HG02938 (cell line): ENCODE data around the gene DNM3.

Experiments used
- ATAC-seq: cut with Tn5 transposase; IDR thresholded peaks from one replicate; pipeline ENCODE4 v1.9.1; 2021; ENCODE audit warnings: mild to moderate bottlenecking, moderate library complexity; ENCODE audit not compliant: unreplicated experiment

DNM3 gene

GRCh38 chr1:171969226-171969625 is 127.9 kb downstream of the DNM3 start:
- ATAC-seq, result no peak

GRCh38 chr1:171969813-171970212 is 128.5 kb downstream of the DNM3 start:
- ATAC-seq, result no peak

GRCh38 chr1:171972846-171973245 is 131.5 kb downstream of the DNM3 start:
- no peak for ATAC-seq

- no peak for ATAC-seq
Observed at GRCh38 chr1:171973421-171973820, 132.1 kb downstream of the DNM3 start.

- no peak for ATAC-seq
Observed at GRCh38 chr1:171981303-171981702, 140.0 kb downstream of the DNM3 start.

GRCh38 chr1:171983584-171983983 is 142.3 kb downstream of the DNM3 start:
- ATAC-seq, result no peak

GRCh38 chr1:171984262-171984661 is 143.0 kb downstream of the DNM3 start:
- no peak for ATAC-seq

- ATAC-seq, result no peak
Observed at GRCh38 chr1:171984850-171985485, 143.7 kb downstream of the DNM3 start.

GRCh38 chr1:171985639-171986038 is 144.3 kb downstream of the DNM3 start:
- ATAC-seq, result no peak

- ATAC-seq, result no peak
Observed at GRCh38 chr1:171988243-171988885, 147.1 kb downstream of the DNM3 start.

- no peak for ATAC-seq
Observed at GRCh38 chr1:171990371-171990770, 149.1 kb downstream of the DNM3 start.

- no peak for ATAC-seq
Observed at GRCh38 chr1:171994293-171994692, 153.0 kb downstream of the DNM3 start.

GRCh38 chr1:171995573-171995972 is 154.3 kb downstream of the DNM3 start:
- ATAC-seq, result no peak

- ATAC-seq, result no peak
Observed at GRCh38 chr1:171997936-171998335, 156.6 kb downstream of the DNM3 start.

GRCh38 chr1:171998711-171999110 is 157.4 kb downstream of the DNM3 start:
- ATAC-seq, result no peak

- ATAC-seq, result no peak
Observed at GRCh38 chr1:171999756-172000155, 158.5 kb downstream of the DNM3 start.

- ATAC-seq, result no peak
Observed at GRCh38 chr1:172001288-172001687, 160.0 kb downstream of the DNM3 start.

GRCh38 chr1:172002725-172003345 is 161.5 kb downstream of the DNM3 start:
- no peak for ATAC-seq

GRCh38 chr1:172003766-172004530 is 162.7 kb downstream of the DNM3 start:
- no peak for ATAC-seq

GRCh38 chr1:172004671-172005070 is 163.4 kb downstream of the DNM3 start:
- ATAC-seq, result no peak

GRCh38 chr1:172005856-172006255 is 164.6 kb downstream of the DNM3 start:
- no peak for ATAC-seq

GRCh38 chr1:172006660-172007059 is 165.4 kb downstream of the DNM3 start:
- ATAC-seq, result no peak
